GM18526 (cell line): Measurements from ENCODE around the gene ZNF117.
A peak's percentile ranks its signal among the peaks of the same experiment; 100 is the strongest.

Source experiments
- POLR2A ChIP-seq: IDR thresholded peaks from 3 replicates; pipeline ENCODE4 v1.6.1; 2011; ENCODE audit not compliant: insufficient read length; ENCODE audit errors: extremely low read depth

Gene ZNF117

GRCh38 chr7:64990936-64991335, at the start of gene ZNF117:
ZNF117 (minus strand) TSS chr7:64991036.
- TF ChIP-seq POLR2A = no peak

DNA sequence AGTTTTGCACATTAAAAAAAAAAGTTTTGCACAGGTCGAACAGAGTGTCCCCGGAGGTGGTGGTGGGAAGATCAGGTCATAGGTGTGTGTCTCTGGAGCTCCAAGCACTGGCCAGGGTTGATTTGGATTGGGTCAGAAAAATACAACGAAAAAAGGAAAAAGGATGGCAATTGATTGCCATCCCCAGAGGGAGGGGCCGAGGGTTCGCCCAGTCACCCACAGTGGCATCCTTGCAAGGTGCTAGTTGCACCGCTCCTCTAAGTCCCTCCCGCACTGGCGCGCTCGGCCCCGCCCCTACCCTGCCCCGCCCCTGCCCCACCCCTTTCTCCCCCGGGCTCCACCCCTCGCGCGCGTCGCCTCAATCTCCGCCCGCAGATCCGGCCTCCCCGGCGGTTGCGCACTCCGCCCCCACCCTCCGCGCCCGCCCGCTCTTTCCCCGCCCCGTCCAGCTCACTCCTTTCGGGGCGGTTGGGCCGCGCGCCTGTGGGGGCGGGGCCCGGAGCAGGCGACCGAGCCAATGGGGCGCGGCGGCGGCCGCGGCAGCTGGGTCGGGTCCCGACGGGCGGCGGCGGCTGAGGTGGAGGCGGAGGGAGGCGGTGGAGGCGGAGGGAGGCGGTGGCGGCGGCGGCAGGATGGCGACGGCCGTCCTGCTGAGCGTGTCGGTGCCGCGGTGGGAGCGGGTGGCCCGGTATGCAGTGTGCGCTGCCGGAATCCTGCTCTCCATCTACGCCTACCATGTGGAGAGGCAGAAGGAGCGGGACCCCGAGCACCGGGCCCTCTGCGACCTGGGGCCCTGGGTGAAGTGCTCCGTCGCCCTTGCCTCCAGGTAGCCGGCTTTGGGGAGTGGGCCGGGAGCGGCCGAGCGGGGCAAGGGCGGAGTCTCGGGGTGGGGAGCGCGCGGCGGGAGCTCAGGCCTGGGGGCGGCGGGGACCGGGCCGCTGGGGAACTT, 47.2 kb upstream of the ZNF117 start:
- peak; percentile 43 for TF ChIP-seq POLR2A

- peak; percentile 89 for TF ChIP-seq POLR2A
Observed at GRCh38 chr7:65006094-65006992, 15.5 kb upstream of the ZNF117 start, which contains the start of gene ERV3-1. ERV3-1 (minus strand) TSS chr7:65006687; CDS start chr7:64993026, 13,661 bp downstream.

DNA sequence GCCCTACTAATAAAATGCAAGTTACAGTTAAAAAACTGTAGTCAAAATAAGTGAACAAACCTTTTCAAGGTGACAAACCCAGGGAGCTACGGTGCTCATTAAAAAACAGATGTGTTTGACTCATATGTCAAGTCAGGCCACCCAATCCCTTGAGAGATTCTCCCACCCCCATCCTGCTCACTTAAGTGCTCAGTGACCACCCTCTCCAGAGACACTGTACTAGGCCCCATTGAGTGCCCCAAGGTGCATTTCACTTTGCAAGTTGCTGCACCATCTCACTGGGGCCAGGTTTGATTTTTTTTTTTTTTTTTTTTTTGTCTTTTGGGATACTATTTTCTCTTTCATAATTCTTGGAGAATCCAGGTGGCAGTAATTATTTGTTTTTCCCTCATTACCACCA, 13.7 kb upstream of the ZNF117 start:
- TF ChIP-seq POLR2A = no peak

DNA sequence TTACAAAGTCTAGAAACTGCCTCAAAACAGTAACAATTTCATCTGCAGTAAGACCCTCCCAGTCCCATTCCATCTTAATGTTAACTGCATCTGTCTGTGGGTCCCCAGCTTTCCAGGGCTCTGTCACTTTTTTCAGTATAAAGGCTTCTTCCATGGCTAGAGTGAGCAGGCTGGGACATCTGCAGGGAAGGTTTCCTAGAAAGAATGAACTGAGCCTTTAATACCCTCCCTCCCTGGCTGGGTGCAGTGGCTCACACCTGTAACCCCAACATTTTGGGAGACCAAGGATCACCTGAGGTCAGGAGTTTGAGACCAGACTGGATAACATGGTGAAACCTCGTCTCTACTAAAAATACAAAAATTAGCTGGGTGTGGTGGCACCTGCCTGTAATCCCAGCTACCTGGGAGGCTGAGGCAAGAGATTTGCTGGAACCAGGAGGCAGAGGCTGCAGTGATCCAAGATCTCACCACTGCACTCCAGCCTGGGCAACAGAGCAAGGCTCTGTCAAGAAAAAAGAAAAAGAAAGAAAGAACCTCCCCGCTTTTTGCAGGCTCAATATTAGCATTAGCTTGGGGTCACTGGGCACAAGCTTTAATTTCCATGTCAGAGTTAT, 12.2 kb upstream of the ZNF117 start:
- TF ChIP-seq POLR2A = no peak

DNA sequence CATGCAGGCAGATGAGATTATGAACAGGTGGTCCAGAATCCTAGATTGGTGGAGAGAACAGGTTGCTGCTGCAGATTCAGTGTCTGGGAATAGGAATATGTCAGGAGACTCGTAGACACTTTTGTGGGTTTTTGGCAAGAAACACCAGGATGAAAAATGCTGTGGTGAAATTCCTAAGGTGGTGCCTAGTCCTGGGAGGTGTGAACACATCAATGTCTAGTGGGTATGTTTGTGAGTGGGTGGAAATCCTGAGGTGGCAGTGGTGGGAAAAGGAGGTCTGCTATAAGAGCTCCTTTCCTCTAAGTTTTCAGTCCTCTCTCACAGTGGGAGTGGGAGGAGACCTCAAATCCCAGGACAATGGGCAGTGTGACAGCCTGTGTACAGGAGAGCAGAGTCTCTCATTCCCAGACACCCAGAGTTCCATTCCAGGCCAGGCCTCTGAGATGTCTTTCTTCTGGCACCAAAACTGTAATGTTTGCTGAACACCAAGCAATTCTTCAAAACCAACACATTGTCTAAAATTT, 10.5 kb upstream of the ZNF117 start:
- no peak for TF ChIP-seq POLR2A

DNA sequence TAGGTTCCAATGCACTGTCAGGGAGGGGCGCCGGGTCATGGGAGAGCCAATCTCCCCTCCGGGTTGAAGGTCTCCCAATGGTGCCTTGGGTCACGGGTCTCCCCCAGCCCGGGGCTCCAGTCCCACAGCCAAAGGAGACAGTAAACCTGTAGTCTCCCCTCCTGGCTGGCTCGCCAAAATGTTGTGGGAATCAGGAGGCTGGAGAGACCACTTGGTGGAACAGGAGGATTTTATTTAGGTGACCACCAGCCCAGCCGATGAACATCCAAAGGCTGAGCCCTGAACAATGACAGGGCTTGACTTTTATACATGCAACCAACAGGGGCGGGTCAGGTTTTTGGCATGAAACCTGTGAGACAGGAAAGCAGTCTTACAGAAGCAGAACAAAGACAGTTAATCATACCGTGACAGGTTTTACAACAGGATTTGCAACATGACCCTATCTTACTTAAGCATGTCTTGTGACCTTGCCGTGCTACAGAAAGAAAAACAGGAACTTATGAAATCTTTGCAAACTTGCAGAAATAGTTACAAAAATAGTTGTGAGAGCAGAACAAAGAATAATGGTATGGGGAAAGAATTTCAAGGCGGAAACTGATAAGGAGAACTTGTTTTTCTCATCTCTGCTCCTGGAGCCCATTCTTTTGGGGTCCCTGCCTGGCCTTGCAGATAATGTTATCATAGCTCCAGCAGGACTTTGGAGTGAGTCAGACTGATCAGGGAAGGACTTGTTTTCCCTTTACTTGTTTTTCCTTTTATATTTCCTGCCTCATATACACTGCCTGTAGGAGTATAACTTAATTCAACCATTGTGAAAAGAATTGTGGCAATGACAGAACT, 8.5 kb upstream of the ZNF117 start:
- TF ChIP-seq POLR2A = no peak

DNA sequence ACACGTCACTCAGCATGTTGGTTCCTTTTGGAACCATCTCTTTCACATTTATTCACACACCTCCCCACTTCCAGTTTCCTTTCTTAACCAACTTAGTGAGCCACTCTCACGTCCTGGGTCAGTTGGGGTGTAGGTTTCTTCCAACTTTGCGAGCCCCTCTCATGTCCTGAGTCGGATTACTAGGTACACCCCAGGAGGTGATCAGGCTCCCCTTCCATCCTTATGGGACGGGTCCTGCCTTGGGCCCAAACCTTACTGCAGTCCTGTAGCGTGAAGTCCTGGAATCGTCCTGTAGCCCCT, 8.0 kb upstream of the ZNF117 start:
- TF ChIP-seq POLR2A = no peak

DNA sequence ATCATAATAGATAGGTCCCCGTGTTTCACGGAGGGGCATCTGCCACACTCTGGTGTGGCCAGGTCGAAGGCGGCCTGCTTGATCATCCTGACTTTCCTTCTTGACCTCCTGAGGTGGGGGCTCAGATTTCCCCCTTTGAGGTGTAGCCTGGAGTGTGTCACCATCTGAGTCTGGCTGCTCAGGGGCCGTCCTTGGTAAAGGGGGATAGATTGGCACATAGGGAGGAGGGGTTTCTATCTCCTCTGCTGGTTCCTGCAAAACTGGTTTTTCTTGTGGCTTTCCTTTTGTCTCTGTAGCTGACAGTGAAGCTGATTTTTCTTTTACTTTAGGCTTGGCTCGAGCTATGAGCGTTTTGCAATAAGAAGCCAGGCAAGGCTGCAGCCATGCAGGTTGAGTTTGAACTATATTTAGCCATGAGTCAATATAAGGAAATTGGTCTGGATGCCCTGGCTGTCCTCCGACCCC, 7.1 kb upstream of the ZNF117 start:
- TF ChIP-seq POLR2A = no peak

GRCh38 chr7:64997164-64997908, 6.5 kb upstream of the ZNF117 start:
- TF ChIP-seq POLR2A = no peak

GRCh38 chr7:64996305-64996704, 5.5 kb upstream of the ZNF117 start:
- TF ChIP-seq POLR2A = no peak

GRCh38 chr7:64993901-64994300, 3.1 kb upstream of the ZNF117 start:
- no peak for TF ChIP-seq POLR2A

DNA sequence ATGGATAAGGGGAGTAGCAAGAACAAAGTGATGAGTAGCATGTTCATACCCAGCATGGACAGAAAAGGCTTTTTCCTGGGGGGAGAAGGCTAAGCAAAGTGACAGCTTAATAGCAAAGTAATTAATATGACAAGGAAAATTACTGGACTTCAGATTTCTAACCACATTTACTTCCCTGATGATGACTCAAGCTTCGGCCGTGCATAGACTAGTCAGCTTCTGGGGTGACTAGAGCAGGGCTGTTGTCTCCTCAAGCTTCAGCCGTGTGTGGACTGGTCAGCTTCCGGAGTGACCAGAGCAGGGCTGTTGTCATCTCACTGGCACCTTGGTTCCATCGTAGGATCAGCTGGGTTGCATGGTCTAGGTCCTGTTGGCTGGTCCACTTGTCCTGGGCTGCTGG, 2.1 kb upstream of the ZNF117 start:
- TF ChIP-seq POLR2A = no peak

DNA sequence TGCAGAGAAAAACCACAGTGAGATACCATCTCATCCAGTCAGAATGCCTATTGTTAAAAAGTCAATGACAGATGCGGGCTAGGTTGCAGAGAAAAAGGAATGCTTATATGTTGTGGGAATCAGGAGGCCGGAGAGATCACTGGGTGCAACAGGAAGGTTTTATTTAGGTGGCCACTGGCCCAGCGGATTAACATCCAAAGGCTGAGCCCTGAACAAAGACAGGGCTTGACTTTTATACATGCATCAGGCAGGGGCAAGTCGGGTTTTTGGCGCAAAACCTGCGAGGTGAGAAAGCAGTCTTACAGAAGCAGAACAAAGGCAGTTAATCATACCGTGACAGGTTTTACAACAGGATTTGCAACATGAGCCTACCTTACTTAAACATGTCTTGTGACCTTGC, 620 bp downstream of the ZNF117 start:
- no peak for TF ChIP-seq POLR2A
